GM21360 (cell line): ENCODE results near the gene METTL25B.

Source experiments
- ATAC-seq: cut with Tn5 transposase; IDR thresholded peaks from one replicate; pipeline ENCODE4 v1.9.1; 2021; ENCODE audit warnings: mild to moderate bottlenecking, moderate library complexity; ENCODE audit not compliant: unreplicated experiment

The METTL25B gene

DNA sequence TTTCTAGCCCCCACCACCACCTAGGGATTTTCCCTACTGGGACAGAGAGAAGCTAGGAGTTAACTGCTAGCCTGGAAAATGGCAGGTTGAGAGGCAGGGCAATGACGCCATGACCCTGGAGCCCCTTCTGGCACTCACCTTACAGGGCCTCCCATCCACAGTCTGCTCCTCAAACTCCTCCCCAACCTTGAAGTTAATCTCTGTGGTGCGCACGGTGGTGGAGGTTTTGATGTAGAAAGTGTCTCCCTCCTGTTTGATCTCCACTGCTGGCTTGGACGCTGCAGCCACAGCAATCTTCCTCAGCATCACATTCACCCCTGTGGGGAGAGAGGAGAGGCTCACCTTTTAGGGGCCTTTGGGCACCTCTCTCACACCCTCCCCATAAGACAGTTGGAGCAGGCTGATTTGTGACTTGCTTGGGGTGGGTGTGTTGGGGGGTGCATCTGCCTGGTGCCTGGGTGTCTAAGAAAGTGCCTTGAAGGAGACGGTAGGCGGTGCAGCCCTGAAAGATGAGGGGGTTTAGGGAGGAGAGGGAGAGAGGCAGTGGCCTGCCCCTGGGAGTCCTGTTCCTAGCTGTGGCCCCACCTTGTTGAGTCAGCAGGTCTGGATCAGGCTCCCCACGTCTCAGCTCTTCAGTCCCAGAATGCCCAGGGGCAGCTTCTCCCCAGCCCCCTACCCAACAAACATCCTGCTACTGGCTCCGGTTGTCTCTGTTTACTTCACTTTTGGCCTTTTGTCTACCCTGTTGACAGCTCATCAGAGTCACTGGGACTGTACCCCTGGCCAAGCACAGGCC is 27.3 kb upstream of the METTL25B start:
- ATAC-seq, result no peak

- ATAC-seq, result no peak
Measured at GRCh38 chr1:156703336-156703735, 24.9 kb upstream of the METTL25B start.

DNA sequence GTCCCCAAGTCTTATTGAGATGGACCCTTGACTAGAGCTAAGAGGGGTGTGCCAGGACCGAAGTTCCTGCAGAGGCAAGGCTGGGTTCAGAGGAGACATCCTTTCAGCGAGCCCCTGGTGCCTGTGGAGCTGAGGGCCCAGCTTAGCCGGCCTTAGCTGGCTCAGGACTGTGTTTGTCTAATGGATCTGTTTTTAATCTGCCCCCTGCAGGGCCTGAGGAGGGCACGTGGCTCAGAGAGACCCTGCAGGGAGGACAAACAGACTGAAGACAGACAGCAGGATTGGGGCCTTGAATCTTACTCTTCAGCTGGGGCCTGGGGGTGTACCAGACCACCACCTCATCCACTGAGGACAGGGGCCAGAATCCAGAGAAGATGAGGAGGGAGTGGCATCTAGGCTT is 24.5 kb upstream of the METTL25B start:
- ATAC-seq, result no peak

- no peak for ATAC-seq
Measured at GRCh38 chr1:156704166-156704711, 24.0 kb upstream of the METTL25B start.

DNA sequence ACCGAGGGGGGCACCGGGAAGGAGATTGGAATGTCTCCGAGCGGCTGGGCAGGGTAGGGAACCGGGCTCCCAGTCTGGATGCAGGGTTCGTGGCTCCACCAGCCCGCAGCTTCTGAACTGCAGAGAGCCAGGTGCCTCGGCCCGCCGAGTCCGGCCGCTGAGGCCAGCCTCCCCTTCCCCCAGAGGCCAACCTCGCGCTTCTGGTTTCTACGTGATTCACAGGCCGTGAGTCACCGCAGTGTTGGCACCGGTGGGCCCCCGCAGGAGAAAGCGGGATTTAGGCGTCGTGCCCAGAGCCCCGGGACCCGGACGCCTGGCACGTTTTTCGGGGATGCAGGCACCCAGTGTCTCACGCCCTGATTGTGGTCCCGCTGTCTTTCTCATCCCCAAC is 23.3 kb upstream of the METTL25B start:
- no peak for ATAC-seq

GRCh38 chr1:156705321-156705917 is 22.9 kb upstream of the METTL25B start, which contains the start of gene CRABP2:
TSS of gene CRABP2 (minus strand) at chr1:156705583. CDS start at chr1:156705446, 137 bp downstream.
- no peak for ATAC-seq

GRCh38 chr1:156705918-156706656 is 22.2 kb upstream of the METTL25B start:
- ATAC-seq, result no peak

GRCh38 chr1:156706657-156707416 is 21.4 kb upstream of the METTL25B start:
- no peak for ATAC-seq

GRCh38 chr1:156707417-156708217 is 20.7 kb upstream of the METTL25B start:
- ATAC-seq, result no peak

- ATAC-seq, result no peak
Measured at GRCh38 chr1:156708218-156708661, 20.0 kb upstream of the METTL25B start.

GRCh38 chr1:156709031-156709430 is 19.2 kb upstream of the METTL25B start:
- ATAC-seq, result no peak

GRCh38 chr1:156709757-156710489 is 18.3 kb upstream of the METTL25B start:
- no peak for ATAC-seq

GRCh38 chr1:156711011-156711817 is 17.1 kb upstream of the METTL25B start:
- ATAC-seq, result no peak

DNA sequence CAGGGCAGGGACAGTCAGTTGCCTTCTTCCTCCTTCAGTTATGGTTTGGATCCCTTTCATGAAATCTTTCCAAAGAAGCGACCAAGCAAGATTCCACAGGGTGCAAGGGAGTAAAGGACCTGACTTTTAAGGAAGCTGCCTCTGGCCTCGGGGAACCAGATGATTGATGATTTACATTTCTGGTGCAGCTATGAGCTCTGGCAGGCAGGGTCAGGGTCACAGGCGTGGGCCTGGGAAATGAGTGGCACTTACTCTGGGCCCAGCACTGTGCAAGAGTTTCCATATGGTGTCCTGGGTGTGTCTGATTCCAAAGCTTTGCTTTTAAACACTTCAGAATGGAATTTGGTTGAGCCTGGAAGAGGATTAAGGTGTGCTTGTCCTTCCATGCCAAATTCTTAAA is 15.6 kb upstream of the METTL25B start:
- no peak for ATAC-seq

- ATAC-seq, result no peak
Measured at GRCh38 chr1:156714830-156715229, 13.4 kb upstream of the METTL25B start.

- ATAC-seq, result no peak
Measured at GRCh38 chr1:156717351-156717750, 10.9 kb upstream of the METTL25B start.

DNA sequence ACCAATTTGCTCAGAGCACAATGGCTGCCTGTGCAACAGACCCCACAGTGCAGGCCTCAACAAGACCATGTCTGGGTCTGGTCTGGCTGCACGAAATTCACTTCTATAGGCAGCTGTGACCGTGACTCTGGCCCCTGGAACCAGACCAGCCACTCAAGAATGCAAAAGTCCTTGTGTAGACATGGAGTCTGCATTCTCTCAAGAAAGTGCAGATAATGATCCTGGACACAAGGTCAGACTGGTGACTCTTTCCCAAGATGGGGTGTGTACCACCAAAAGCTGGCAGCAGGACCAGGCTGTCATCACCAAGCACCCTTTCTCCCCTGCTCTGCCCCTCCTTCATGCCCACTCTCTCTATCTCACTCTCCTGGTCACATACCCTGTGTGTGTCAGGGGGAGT is 7.1 kb upstream of the METTL25B start:
- no peak for ATAC-seq

DNA sequence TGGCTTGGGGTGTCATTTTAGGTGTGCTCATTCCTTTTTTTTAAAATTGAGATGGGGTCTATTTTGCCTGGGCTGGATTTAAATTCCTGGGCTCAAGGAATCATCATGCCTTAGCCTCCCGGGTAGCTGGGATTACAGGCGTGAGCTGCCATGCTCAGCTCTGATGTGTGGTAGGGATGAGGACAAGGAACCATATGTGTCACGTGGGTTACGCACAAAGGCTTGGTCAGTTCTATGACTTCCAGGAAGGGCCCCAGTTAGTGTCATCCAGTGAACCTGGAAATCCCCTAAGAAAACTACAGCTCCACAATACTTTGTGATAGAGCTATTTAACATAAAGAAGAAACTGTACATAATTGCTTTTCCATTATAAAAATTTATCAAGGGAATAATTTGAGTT is 6.7 kb upstream of the METTL25B start:
- ATAC-seq, result no peak
